Neural cell (in vitro differentiated cells): Measurements from ENCODE around the gene ISG20.

Source experiments
- POLR2AphosphoS5 ChIP-seq: IDR thresholded peaks from 2 replicates; pipeline ENCODE4 v1.6.1; 2012
- TF ChIP-seq, protein P1 (sequence below): IDR thresholded peaks from 2 replicates; pipeline ENCODE4 v1.6.1; 2012; ENCODE audit warnings: borderline replicate concordance
- TF ChIP-seq, protein P2 (sequence below): fragments of 450-650 bp; IDR thresholded peaks from 2 replicates; pipeline ENCODE4 v1.5.1; 2014; ENCODE audit warnings: antibody characterized with exemption, mild to moderate bottlenecking, moderate library complexity; ENCODE audit not compliant: poor library complexity, severe bottlenecking

DNA sequence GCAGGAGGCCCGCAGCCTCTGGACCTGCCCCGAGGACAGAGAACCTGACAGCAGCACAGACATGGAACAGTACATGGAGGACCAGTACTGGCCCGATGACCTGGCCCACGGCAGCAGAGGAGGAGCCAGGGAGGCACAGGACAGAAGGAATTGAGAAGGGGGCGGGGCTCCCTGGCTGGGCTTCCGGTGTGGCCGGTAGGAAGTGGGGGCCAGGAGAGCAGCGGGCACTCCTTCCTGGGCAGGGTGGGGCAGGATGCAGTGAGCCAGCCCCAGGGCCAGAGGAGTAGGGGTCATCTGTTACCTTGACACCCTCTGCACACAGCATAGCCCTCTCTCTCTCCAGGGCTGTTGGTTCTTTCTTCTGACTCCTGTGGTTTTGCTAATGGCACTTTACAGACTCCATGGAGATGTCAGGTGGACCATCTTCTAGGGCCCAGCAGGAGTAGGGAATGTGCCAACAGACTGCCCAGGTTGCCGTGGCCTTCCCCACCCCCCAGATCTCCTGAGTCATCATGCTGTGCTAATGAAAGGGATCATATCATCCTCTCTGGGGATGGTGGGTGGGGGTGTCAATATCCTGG, 8.6 kb upstream of the ISG20 start:
- TF ChIP-seq, protein P1, sequence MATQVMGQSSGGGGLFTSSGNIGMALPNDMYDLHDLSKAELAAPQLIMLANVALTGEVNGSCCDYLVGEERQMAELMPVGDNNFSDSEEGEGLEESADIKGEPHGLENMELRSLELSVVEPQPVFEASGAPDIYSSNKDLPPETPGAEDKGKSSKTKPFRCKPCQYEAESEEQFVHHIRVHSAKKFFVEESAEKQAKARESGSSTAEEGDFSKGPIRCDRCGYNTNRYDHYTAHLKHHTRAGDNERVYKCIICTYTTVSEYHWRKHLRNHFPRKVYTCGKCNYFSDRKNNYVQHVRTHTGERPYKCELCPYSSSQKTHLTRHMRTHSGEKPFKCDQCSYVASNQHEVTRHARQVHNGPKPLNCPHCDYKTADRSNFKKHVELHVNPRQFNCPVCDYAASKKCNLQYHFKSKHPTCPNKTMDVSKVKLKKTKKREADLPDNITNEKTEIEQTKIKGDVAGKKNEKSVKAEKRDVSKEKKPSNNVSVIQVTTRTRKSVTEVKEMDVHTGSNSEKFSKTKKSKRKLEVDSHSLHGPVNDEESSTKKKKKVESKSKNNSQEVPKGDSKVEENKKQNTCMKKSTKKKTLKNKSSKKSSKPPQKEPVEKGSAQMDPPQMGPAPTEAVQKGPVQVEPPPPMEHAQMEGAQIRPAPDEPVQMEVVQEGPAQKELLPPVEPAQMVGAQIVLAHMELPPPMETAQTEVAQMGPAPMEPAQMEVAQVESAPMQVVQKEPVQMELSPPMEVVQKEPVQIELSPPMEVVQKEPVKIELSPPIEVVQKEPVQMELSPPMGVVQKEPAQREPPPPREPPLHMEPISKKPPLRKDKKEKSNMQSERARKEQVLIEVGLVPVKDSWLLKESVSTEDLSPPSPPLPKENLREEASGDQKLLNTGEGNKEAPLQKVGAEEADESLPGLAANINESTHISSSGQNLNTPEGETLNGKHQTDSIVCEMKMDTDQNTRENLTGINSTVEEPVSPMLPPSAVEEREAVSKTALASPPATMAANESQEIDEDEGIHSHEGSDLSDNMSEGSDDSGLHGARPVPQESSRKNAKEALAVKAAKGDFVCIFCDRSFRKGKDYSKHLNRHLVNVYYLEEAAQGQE, result no peak
- TF ChIP-seq, protein P2, sequence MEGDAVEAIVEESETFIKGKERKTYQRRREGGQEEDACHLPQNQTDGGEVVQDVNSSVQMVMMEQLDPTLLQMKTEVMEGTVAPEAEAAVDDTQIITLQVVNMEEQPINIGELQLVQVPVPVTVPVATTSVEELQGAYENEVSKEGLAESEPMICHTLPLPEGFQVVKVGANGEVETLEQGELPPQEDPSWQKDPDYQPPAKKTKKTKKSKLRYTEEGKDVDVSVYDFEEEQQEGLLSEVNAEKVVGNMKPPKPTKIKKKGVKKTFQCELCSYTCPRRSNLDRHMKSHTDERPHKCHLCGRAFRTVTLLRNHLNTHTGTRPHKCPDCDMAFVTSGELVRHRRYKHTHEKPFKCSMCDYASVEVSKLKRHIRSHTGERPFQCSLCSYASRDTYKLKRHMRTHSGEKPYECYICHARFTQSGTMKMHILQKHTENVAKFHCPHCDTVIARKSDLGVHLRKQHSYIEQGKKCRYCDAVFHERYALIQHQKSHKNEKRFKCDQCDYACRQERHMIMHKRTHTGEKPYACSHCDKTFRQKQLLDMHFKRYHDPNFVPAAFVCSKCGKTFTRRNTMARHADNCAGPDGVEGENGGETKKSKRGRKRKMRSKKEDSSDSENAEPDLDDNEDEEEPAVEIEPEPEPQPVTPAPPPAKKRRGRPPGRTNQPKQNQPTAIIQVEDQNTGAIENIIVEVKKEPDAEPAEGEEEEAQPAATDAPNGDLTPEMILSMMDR, result no peak
- TF ChIP-seq POLR2AphosphoS5, result no peak
